GM18508 (cell line): ENCODE results near the gene RBM17.

Experiments
- ATAC-seq: cut with Tn5 transposase; IDR thresholded peaks from one replicate; pipeline ENCODE4 v1.9.1; 2021; ENCODE audit warnings: moderate number of reproducible peaks; ENCODE audit not compliant: insufficient read depth, unreplicated experiment

RBM17 gene

GRCh38 chr10:6074489-6075301, 14.1 kb upstream of the RBM17 start:
- no peak for ATAC-seq

GRCh38 chr10:6077071-6077675, 11.7 kb upstream of the RBM17 start:
- ATAC-seq, result no peak

DNA sequence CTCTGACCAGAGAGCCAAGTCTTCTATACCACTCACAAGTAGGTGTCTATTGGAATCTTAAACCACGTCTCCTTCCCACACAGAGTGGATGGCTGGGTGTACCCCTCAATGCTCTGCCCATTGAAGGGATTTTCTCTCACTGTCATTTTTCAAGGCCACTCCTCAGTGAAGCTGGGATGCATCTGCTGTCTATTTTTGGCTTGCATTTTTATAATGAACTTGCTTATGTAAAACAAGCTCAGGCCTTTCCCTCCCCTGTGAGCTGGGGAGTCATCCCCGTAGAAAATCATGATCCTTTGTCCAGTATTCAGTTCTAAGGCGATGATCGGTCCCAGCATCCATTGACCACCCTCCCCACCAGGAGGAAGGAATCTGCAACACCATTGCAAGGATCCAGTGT, 9.8 kb upstream of the RBM17 start:
- no peak for ATAC-seq

DNA sequence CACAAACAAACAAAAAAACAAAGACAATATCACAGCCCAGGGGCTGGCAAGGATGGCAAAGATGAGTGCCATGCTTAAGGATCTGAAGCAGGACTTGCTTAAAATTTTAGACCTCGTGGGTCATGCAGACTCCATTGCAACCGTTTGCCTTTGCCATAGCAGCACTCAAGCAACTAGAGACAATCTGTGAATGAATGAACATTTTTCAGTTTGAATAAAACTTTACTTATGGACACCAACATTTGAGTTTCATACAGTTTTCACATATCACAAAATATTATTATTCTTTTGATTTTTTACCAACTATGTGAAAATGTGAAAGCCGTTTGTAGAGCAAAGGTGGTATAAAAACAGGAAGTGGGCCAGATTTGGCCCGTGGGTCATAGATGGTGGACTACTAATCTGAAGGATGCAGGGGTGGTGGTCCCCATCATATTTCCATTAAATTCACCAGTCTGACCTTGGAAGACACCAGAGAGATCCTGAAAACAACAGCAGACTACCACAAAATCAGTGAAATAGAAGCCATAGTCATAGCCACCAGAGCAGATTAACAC, 8.3 kb upstream of the RBM17 start:
- no peak for ATAC-seq

GRCh38 chr10:6082496-6083395, 6.1 kb upstream of the RBM17 start:
- ATAC-seq, result no peak

- no peak for ATAC-seq
Measured at GRCh38 chr10:6083523-6084475, 5.0 kb upstream of the RBM17 start.

DNA sequence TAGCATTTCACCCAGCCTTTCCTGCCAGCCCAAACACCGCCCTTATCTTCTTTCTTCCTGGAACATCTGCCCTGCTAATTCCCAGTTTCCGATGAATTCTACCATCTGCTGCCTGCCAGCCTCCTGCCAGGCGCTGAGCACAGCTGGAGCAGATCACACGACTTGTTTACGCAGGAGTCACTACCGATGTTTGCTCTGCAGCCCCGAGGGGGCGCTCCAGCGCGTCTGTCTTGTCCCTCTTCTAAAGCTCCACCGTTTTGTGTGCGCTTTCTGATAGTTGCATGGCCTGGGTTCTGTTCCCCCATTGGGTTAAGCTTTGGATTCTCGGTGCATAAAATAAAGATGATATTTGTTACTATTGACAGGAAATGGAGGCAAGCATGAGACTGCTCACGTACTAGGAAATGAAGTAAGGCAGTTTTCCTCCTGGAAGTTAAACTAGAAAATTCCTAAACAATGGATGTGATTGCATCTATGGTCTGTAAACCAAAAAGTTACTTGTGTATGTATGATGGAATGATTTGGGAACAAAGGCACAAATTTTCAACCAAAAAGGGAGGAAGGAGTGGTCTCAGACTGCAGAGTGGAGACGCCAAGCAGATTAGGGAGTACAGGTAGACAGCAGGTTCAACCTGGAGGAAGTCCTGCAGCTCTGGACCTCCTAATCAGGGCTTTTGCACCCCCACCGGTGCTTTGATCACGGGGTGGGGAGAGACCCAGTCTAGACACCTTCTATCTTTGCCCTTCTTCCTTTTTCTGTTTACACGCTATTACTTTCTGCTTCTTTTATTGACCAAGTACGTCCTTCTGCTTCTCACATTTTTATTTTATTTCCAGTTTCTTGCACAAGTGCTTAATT, 2.2 kb upstream of the RBM17 start:
- no peak for ATAC-seq

DNA sequence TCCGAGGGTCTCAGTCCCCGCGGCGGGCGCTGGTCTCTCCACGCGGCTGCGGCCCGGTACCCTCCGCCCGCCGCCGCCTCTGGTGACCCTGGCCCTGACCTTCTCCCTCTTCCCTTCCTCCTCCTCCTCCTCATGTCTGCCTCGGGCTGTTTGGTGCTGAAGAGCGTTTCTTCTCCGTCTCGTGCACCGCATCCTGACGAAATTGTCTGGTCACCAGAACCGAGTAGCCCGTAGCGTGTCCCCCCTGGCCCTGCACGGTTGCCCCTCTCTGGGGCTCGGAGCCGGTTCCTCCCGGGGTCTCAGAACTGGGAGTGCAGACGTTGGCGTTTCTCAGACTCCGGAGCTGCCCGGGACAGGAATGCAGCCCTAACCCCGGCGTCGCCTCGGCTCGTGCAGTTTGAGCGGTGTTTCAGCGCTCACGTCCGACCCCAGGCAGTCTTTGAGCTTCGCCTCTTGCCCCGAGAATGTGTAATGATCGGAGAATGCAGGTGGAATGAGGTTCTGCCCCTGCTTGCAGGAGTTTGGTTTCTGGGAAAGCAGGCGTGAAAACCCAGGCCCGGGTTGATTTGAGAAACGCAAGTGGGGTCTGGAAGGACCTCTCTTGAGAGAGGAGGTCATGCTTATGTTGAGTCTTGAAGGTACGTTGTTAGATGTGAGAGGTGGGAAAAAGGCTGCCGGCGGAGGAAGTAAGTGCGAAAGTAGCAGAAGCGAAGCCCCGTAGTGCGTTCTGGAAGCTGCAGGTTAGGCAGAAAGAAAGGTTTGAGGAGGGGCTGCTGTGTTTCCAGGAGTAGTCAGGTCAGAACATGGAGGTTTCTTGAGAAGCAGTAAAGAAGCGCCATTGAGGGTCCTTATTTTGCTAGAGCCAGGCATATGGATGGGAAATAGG, 743 bp downstream of the RBM17 start:
- ATAC-seq, result no peak

- ATAC-seq, result no peak
Measured at GRCh38 chr10:6091630-6092029, 2.8 kb downstream of the RBM17 start.

- ATAC-seq, result no peak
Measured at GRCh38 chr10:6092731-6093130, 3.9 kb downstream of the RBM17 start.

DNA sequence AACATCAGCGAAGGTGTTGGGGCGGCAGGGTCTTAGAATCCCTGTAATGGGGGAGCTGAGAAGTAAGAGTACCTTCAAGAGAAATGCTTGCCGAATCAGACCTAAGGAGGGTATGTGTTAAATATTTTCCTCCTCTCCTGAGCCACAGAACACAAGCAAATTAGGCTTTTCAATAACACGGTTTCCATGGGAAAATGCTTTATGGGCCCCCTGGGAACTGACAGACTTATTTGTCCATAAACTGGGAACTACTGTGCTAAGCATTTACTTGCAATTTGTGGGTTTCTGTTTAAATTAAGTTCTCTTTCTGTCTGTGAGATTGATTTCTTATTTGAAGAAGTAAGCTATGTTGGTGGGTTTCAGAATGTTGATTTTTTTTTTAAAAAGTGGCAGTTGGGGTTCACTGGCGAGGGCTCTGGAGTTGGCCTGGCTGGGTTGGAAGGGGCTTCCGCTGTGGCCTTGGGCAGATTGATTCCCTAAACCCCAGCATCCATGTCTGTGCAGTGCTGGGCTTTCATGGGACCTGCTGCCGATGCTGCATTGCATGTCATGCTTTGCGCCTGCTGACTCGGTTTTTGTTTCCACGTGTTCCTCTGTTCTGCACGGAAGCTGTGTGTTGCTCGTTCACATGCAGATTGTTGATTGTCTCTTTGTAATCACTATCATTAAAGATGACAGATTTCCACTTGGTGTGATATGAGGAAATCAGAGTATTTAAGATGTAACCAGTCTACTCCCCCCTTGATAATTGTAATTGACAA, 7.2 kb downstream of the RBM17 start:
- no peak for ATAC-seq

DNA sequence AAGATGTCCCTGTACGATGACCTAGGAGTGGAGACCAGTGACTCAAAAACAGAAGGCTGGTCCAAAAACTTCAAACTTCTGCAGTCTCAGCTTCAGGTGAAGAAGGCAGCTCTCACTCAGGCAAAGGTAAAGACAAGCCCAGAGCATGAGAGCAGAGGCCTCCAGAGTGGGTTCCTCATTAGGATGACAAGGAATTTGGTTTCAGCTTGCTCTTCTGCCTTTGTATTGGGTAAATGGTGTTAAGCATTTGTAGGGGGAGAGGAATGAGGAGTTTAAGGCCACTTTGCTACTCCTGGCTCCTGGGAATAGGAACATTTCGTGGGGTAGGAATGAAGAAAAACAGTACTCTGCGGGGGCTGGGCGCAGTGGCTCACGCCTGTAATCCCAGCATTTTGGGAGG, 8.2 kb downstream of the RBM17 start:
- ATAC-seq, result no peak

- no peak for ATAC-seq
Measured at GRCh38 chr10:6098156-6098555, 9.3 kb downstream of the RBM17 start.

DNA sequence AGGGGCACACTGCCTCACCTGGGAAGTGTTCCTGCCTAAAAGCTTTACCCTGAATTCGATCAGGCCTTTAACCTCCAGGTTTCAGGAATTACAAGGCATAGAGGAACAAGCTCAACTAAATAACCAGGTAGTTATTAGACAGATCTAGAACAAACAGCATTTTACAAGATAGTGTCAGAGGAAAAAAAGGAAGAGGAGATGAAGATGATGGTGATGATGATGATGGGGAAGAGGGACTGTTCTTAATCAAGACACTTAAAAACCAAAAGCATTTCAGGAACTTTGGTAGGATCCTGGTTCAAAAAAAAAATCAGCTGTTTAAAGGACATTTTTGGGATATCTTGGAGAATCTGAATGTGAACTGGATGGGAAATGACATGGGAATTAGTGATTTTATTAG, 11.5 kb downstream of the RBM17 start:
- ATAC-seq, result no peak

- no peak for ATAC-seq
Measured at GRCh38 chr10:6101181-6101580, 12.3 kb downstream of the RBM17 start.

GRCh38 chr10:6102128-6102527, 13.3 kb downstream of the RBM17 start:
- ATAC-seq, result no peak

- ATAC-seq, result no peak
Measured at GRCh38 chr10:6103591-6103990, 14.8 kb downstream of the RBM17 start.
